ENCODE measurements around the gene STPG1.
A peak's percentile ranks its signal among the peaks of the same experiment; 100 is the strongest.

The STPG1 gene

DNA sequence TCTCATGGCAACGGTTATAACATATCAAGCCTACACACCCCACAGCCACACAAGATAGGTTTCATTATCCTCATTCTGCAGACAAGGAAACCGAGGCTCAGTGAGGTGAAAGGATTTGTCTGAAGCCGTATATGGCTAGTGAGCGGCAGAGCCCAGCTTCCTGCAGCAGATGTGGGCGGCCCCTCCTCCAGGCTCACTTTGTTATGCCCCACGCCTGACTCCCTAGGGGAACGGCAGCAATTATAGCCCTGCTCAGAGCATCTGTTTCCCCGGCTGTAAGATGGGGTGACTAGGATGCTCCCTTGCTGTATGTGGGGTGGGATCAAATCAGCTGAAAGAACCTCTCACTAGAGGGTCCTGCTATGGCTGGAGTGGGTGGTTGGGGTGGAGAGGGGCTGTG is 72.3 kb downstream of the STPG1 start:
- DNase-seq (ENCODE audit: low read depth in 2 of 2), result no peak

DNA sequence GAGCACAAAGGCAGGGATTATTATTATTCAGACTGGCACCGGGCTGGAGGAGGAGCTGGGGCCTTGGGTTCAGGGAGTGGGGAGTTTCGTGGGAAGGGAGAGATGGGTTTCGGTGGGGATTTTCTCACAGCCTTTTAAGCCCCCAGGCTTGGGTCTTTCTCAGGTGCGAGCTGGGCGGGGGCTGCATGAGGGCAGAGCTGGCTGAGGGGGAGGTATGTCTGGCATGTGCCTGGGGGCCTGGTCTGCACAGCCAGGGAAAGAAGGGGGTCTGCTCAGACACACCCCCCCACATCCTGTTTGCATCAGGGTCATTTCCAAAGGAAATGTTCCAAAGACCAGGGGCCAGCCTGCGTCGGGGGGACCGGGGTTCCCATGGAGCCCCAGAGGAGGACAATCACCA is 72.8 kb downstream of the STPG1 start:
- no peak for DNase-seq (ENCODE audit: low read depth in 2 of 2)

DNA sequence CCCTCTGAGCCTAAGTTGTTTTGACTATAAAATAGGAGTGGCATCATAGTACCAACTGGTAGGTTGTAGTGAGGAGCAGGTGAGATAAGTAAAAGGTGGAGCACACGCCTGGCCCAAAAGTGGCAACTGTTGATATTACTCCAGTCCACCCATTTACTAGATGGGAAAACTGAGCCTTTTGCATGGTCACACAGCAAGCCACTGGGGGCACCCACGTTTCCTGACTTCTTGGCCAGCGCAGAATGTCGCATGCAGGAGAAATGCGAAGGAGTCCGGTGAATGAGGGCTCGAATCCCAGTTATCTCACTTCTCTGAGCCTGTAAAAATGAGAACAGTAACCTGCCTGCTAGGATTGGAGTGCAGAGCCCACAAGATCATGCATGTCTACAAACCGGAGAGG is 73.6 kb downstream of the STPG1 start:
- no peak for DNase-seq (ENCODE audit: low read depth in 2 of 2)

DNA sequence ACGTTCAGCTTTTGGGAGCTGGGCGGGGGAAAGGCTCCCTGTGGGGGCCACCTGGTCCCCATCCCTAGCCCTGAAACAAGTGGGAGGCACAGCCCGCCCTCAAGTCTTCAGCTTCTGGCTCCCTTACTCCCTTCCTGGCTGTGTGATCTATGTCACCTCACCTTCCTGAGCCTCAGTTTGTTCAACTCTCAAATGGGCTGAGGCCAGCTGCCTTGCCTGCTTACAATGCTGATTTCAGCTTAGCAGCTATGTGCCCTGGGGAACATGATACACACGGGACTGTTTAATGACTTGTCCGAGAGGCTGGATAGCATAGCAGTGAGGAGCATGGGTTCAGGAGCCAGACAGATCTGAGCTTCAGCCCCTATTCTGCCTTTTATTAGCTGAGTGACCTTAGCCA is 75.1 kb downstream of the STPG1 start:
- no peak for DNase-seq (ENCODE audit: low read depth in 2 of 2)

DNA sequence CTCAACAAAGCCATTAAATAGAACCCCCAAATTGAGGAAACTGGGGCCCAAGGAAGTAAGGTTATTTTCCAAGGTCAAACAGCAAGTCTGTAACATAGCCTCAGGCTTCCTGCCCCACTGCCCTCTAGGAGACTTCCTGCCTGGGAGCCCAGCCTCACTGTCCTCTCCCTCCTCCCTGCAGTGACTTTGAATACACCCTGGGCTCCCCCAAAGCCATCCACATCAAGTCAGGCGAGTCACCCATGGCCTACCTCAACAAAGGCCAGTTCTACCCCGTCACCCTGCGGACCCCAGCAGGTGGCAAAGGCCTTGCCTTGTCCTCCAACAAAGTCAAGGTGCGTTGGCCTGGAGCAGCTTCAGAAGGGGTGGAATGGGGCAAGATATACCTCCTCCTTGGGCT is 76.1 kb downstream of the STPG1 start:
- DNase-seq (ENCODE audit: low read depth in 2 of 2), result no peak

DNA sequence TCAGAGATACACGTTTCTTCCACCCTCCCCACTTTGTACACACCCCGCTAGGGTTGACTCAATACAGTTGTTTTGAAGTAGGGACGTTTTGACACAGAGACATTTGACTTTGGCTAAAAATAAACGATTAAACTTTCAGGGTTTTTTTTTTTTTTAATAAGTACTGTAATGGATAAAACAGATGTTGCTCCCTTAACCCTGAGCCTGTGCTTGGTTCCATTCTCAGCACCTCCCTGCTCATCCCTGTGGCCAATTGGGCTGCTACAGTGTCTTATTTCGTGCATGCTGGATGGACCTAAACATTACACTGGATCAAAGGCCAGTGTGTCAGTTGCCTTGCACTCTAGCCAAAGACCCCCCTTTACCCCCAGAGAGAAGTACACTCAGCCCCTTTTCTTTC is 77.5 kb downstream of the STPG1 start:
- DNase-seq (ENCODE audit: low read depth in 2 of 2), result no peak

DNA sequence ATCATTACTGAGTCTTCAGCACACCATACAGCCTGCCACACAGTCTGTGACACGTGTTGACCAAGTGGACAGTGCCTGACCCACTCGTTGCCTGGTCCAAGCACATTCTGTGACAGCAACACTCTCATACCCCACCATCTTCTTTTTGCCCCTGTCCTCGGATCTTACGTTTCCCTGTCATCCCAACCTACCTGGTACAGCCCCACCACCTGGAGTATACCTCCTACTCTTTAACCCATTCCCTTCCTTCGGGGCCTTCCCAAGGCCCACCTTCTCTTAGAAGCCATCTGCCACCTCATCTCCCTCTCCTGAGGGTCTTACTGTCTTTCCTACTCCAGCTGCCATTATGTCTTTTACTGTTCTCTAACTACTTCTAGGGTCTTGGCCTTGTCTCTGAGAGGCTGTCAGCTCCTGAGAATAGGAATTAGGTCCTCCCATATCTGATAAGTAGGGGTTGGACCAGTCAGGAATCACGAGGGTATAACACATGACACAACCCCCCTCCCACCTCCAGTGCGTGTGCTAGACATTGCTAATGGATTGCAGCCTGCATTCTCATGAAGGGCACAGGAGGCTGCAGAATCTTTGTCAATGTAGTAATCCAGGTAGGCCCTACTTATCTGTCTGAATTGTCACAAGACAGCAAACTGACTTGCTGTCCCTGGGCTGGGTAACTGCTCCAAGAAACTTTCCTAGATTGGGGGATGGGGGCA is 81.5 kb downstream of the STPG1 start:
- DNase-seq (ENCODE audit: low read depth in 2 of 2), result no peak

DNA sequence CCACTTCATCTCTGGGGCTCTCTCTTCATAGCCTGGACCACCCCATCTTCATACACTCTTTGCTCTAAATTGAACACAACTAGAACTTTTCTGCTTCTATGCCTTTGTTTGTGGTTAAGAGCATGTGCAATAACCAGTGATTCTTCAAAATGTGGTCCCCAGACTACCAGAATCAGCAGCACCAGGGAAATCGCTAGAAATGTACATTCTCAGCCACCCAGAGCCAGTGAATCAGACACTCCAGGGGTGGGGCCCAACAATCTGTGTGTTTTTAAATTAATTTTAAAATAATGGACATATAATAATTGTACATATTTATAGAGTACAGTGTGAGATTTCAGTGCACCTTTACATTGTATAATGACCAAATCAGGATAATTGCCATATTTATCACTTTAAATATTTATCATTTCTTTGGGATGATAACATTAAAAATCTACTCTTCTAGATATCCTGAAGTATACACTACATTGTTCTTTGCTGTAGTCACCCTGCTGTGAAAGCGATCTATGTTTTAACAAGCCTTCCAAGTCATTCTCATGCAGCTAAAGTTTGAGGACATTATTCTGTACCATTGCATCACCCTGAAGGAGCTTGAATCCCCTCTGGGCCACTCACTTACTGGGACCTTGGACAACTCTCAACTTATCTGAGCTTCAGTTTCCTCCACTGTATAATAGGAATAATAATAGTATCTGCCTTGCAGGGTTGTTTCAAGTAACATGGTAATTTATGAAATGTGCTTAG is 83.6 kb downstream of the STPG1 start:
- no peak for DNase-seq (ENCODE audit: low read depth in 2 of 2)

DNA sequence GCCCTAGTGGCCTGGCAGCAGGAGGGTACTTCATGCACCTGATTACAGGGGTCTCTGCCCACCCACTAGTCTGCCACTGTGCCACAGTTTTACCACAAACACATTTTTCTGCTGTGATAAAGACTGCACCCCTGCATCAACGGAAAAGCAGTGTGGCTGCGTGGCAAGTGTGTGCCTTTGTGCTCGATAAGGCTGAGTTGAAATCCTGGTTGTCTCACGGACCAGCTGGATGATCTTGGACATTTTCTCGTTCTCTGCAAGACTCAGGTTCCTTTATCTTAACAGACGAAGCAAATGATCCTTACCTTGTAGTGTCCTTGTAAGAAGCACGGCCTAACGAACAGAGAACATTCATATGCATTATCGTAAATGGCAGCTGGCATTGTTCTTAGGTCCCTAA is 84.3 kb downstream of the STPG1 start:
- no peak for DNase-seq (ENCODE audit: low read depth in 2 of 2)

DNA sequence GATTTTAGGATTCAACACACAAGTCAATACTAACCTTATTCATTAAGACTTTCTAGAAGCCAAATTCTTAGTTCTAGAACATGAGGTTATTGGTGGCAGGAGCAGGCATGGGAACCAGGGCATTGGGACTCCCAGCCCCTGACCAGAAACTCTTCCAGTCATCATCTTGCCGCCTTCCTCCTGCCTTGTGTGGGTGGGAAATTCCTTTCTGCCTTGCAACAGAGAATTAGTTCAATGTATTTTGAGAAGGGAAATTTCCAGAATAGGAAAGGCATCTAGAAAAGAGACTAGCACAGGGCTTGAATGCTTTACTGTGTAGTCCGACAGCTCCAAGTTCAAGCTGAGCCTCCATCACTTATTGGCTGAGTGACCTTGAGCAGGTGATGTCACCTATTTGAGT is 85.7 kb downstream of the STPG1 start:
- no peak for DNase-seq (ENCODE audit: low read depth in 2 of 2)

DNA sequence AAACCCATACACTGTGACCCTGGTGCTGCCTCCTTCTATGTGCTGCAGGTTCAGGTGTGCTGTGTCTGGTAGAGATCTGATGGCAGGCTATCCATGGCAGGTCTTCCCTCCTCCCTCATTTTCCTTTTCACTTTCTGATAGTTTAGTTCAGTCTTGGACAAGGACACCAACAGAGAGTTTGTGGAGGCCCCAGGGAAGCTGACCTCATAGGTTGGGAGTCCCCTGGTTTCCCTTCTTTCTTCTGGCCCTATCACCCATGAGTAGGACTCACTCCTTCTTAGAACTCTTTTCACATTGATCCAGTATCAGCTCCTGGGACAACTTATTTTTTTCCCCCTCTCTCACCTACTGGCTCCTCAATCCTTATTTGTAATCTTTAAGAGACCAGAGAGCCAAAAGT is 86.1 kb downstream of the STPG1 start:
- DNase-seq (ENCODE audit: low read depth in 2 of 2), result no peak

DNA sequence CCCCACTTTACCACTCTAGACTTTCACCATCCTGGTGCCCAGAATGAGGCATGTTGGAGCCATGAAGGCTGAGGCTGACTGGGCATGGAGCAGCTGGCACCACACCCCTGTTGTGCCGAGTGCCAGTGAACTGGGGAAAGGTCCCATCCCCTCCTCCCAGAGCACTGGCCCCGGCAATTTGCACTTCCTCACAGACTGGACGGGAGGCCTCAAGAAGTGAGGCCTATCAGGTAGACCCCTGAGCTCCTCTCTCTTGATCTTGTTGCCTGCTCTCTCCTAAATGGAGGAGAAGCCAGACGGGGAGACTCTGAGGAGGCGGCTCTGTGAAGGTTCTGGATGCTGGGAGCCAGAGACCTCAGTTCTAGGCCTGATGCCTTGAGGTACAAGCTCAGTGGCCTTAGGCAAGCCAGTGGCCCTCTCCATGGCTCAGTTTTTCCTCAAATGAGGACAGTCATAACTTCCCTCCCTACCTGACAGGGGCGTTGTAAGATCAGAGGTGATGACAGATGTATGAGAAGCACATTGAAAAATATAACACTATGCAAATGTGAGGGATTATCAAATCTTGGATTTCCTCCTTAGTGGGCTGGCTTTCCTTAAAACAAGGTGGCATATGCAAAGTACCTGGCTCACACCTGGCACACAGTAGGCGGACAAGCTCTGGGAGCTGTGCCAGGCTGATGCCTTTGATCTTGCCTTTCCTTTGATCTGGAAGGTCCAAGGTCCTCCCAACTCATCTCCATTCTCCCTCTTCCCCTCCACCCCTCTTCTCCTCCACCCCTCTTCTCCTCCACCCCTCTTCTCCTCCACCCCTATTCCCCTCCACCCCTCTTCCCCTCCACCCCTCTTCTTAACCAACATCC is 87.8 kb downstream of the STPG1 start:
- no peak for DNase-seq (ENCODE audit: low read depth in 2 of 2)

DNA sequence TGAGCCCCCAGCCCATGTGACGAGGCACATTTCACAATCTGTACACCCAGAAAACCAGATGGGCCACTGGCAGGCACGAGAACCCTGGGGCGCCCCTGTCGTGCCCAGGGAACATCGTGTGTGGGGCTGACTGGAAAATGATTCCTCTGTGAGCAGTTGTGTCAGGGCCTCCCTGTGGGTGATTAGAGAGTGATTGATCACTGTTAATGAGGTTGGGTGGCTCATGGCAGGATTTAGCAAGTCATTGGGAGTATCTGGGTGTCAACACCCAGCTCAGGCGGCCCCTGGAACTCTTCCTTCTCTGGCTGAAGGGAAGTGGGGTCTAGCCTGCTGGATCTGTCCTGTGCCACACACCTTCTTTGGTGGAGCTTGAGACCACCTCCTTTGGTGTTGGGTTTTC is 88.7 kb downstream of the STPG1 start:
- no peak for DNase-seq (ENCODE audit: low read depth in 2 of 2)

DNA sequence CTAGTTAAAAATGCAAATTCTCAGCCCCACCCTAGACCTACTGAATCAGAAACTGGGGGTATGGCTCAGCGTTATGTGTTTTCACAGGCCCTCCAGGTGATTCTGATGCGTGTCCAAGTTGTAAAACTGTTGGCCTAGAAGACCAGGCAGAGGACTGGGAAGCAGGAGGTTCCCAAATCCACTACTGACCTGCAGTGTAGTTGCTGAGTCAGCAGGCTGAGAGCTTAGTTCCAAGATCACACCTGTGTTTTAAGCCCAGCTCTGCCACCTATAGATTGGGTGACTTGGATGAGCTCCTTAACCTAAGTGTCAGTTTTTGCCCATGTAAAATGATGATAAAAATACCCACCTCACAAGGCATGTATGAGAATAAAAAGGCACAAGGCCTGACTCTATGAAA is 90.3 kb downstream of the STPG1 start:
- DNase-seq (ENCODE audit: low read depth in 2 of 2), result no peak

DNA sequence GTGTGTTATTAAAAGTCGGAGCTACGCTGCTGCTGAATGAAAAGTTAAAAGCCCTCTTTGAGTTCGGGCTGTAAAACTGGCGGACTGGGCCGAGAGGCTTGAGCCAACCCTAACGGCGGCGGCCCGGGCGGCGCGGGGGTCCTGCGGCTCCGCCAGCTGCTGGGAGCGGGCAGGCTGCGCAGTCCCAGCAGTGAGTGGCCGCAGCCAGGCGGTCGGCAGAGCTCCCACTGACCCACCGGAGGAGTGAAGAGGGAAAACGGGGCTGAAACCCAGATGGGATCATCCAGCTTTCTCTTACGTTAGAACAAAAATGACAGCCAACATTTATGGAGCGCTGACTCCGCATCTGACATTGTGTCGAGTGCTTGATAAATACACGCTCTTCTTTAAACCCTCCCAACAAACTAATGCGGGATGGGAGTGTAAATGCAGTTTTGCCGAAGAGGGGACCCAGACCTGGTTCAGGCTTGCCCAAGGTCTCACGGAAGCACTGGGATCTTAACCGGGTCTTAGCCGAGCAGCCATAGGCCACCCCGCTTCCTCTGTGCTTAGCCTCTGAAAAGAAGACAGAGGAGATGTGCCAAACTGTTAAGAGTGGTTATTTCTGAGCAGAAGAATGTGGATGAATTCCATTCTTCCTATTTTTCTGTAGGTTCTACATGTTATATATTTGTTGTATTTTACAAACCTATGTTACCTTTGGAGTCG is 91.0 kb downstream of the STPG1 start:
- no peak for DNase-seq (ENCODE audit: low read depth in 2 of 2)

DNA sequence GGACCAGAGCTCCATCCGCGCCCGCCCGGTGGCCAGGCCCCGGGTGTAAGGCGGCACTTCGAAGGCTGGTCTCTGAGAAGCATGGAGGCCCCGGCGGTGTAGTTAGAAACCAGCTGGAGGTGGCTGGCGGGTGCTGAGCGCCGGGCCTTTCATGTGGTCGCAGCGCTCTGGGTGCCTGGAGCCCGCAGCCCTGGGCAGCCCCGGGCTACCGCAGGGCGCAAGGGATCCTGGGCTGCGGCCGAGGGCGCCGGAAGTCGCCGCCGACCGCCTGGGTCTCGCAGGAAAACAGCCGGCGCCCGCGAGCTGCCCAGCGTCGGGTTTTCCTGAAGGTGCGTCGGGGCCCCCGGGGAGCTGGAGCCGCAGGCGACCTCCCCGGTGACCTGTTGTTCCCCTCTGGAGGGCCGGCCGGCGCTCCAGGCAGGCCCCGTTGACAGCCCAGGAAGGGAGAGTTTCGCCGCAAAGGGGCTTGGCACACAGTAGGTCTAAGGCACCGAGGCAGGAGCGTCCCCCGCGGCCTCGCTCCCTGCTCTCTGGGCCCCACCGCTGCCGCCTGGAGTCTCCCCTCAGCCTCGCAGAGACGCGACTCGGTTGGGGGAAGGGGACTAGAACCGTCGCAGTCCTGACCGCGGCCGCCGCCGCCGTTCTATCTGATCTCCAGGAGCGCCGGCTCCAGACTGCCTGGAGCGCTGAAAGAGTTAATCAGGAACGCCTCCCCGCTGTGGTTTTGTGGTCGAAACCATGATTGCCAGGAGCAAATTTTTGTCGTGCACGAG is 91.7 kb downstream of the STPG1 start:
- peak; percentile 23 to 50 for DNase-seq (ENCODE audit: low read depth in 2 of 2)

DNA sequence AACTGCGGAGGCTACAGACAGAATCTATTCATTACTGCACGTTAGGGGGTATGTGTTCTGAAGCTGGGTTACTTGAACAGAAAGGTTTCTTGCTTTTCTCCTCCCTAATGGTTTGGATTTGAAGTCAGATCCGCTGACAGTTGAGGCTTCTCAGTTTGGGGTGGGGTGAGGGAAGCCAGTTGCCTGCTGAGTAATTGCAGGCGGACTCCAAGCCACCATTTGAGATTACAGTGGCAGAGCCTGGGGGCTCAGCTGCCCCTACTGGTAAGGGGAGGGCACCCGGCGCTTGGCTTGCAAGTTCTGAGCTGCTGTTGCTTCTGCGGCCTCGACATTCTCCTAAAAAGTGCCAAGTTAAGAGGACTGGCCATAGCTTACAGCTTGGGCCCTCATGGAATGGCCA is 92.5 kb downstream of the STPG1 start:
- no peak for DNase-seq (ENCODE audit: low read depth in 2 of 2)

DNA sequence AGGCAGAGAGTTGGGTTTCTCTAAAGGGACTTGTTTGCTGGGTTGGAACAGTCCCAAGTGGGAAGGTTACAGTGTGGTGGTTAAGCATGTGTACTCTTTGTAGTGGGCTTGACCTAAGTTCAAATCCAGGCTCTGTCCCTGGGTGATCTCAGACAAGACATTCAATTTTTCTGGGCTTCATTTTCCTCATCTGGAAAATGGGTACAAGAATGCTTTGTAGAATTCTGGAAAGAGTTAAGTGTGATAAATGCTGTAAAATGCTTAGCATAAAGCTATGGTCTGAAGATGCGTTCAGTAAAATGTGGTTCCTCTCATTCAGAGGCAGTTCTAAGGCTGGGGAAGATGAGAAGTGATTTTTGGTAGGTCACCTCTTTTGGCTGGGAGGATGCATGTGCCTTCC is 93.6 kb downstream of the STPG1 start:
- no peak for DNase-seq (ENCODE audit: low read depth in 2 of 2)

DNA sequence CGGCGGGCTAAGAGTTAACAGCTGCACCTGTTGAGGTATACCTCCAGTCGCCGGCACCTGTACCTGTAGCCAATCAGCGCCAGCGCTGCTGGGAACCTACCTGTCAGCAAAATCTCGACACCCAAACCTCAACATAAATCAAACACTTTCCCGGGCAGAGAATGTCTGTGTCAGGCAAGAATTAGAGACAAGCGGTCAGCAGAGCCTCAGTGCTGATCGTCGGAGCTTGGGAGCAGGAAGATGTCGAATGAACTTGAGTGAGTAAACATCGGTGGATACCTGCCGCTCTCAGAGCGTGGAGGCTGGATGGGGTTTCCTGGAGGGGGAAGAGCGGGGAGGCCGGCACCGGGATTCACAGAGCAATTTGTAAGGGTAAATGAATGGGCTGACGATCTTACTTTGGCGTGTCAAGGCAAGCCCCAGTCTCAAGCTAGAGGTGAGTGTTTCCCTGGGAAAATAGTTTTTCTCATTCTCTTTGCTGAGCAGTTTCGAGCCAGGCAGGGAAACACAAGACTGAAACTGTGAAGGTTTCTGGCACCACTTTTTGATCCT is 94.2 kb downstream of the STPG1 start, which contains the start of gene GRHL3:
Gene GRHL3, plus strand, starts transcription at position 46 of the 552 bp plus-strand sequence. Its CDS starts 195 bp downstream, at position 241.
- no peak for DNase-seq (ENCODE audit: low read depth in 2 of 2)

DNA sequence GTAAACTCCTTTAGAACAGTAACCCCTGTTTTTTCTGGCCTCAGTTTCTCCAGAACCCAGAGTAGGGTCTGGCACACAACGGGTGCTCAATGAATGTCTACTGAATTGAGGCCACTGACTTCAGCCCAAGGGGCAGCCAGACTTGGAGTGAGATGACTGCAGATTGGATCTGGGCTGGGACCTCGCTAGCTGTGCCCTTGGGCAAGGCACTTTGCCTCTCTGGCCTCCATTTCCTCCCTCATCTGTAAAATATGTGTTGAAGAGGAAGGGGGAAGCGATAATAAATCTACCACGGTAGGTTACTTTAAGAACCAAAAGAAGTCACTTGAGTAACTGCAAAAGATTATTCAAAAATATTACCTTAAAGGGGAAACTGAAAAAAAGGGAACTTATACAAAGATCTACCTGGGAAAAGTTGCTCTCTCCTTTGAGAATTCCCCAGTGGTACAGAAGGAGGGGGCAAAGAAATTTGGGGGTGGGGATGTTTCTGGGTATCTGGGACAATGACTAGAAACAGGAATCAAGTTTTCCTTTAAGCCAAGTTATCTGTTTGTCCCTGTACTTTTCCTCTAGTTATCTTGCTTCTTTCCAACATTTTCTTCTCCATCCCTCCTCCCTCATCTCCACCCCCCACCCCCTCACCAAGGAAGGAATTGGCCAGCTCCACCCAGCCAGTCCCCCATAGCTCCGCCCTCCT is 94.8 kb downstream of the STPG1 start:
- no peak for DNase-seq (ENCODE audit: low read depth in 2 of 2)
